Stimulated activated CD8-positive, alpha-beta memory T cell treated with anti-CD3 and anti-CD28 coated beads, Interleukin-4, amount 100 ng/mL, for 1 hour (primary cell): ENCODE results near the gene KSR1.
"Not testable (repeated sequence)": the region's sequence is repeated elsewhere in the genome, so short reads cannot be mapped to it uniquely, and the experiment has no call there.

Source experiments
- DNase-seq, 2 donors: peaks; one replicate each; pipeline ENCODE4 v3.0.0-alpha.2; 2020; ENCODE audit warnings: low read depth in 2 of 2, low spot score in 1 of 2

The KSR1 gene

DNA sequence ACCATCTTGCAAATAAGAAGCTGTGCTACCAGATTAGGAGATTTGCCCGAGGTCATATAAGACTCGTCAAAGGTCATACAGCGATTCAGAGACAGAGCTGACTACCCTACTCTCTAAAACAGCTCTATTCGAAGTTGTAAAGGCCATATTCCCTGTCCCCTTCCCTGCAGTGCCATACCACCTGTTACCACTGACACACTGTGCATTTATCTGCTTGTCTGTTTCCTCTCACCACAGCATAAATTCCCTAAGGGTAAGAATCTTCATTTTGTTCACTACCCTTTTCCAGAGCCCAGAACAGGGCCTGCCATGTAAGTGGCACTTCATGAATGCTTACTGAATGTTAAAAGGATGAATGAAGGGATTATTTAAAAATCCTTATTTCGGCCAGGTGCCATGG lies 3.4 kb upstream of the KSR1 start:
- DNase-seq = no peak

DNA sequence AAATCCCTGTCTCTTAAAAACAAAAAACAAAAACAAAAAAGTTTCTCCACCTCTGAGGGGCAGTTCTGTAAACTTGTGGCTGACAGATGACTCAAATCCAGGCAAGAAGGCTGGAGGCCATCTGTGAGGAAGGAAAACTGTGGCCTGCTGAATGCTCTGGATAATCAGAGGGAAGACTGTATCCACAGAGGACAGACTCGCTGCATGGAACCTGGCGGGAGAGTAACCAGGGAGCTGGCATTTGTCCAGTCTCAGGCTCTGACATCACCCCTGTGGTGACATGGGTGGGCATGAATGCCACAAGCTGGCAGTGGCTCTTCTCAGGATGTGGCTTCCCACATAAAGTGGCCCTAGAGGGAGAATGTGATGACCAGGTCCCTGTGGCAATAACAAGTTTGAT lies 2.8 kb upstream of the KSR1 start:
- DNase-seq = no peak

DNA sequence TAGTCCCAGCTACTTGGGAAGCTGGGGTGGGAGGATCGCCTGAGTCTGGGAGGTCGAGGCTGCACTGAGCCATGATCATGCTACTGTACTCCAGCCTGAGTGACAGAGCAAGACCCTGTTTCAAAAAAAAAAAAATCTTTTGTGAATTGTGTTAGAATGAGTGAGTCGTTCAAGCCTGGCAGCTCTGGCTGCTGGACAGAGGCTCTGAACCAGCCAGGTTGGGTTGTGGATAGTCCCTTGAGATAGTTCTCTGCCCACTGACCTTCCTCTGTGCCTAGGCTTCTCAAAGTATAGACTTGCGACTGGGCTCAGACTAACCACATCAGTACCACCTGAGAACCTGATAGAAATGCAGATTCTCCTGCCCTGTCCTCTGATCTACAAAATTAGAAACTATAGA lies 2.2 kb upstream of the KSR1 start:
- DNase-seq = no peak

DNA sequence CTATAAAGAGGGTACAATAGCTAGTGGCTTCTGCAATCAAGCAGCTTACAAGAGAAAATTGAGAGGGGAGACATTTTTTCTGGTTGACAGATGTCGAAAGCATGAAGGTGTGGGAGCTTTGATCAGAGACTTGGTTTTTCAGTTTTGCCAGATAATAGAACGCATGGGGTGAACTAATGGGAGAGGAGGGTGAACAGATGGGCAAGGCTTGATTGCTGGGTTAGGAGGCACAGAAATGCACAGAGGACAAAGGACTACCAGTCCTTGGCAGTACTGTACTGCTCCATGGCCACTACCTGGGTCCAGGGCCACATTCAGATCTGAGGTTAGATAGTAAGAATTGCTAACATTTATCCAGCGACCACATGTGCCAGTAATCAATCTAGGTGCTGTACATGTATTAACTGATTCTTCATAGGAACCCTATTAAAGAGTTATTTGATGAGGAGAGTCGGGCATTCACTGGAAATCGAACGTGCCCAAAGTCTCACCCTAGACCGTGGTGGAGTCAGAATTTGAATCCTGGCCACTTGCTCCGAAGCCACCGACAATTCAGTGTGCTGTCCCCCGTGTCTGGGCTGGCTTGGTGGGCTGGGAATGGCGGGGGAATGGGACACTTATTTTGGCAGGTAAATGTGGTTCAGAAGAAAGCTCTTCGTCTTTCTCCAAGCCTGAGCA lies 873 bp upstream of the KSR1 start:
- no peak for DNase-seq

DNA sequence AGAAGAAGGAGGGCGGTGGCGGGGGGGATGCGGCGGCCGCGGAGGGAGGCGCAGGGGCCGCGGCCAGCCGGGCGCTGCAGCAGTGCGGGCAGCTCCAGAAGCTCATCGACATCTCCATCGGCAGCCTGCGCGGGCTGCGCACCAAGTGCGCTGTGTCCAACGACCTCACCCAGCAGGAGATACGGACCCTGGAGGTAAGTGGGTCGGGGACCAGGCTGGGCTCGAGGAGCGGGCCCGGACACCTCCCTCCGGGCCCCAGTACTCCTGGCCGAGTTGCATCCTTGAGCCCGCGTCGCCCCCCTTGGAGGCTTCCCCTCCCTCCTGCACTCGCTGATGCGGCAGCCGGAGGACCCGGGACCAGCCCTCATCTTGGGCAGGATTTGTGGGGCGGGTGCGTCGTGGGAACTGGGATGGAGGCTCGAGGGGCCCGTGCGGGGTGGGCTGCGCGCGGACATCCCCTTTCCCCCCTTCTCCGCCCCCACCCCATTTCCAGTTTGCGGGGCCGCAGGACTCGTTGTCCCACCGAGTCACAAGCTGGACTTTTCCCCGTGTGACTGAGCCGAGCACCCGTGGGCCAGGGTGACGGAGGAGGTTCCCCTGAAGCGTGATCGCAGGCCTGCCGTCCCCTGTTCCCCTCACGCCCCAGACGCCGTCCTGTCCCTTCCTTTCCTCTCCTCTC lies 572 bp downstream of the KSR1 start:
- DNase-seq = no peak

DNA sequence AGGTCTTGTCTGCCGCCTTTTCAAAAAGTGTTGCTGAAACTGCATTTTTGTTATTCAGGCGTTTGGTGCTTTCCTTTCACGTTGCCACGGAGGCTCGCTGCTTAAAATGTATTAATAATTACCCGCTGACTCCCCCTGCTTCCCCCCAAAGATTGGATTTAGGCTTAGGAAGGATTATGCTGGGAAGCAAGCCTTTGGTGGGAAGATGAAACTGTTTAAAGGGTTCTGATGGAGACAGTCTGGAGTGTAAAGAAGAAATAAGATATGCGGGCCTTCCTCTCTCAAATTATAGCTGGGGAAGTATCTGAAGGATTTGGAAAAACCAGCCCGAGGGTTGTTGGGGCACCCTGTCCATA lies 1.1 kb downstream of the KSR1 start:
- no peak for DNase-seq

DNA sequence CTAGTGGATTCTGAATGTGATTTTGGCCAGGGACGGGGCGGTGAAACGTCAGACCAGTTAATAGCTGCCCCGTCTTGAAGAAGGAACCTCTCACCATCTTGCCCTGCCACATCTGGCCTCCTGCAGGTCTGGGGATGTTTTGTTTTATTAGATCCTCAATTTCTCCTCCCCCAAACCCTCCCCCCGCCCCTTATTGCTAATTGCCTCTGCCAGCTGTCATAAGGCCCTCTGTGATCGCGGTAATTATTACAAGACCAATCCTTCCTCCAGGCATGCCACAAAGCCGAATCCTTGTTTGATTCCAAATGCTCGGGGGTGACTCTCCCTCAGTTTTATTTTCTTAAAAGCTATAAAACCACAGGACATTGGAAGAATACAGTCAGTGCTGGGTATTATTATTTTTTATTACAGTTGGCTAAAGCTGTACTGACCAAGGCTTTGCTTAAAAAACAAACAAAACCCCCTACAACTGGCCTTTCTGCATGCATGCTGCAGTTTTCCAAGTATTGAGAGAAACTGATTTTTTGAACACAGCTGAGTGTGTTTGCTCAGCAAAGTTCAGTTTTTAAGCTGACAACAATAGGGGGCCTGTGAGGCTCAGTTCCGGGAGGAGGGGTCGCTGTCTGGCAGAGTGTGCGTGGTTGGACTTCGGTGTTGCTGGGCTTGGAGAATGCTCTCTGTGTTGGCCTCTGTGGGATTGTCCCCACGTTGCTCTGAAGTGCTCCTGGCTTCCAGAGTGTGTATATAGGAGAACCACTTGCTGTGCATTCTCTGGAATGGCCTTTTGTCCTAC lies 1.7 kb downstream of the KSR1 start:
- DNase-seq = no peak

DNA sequence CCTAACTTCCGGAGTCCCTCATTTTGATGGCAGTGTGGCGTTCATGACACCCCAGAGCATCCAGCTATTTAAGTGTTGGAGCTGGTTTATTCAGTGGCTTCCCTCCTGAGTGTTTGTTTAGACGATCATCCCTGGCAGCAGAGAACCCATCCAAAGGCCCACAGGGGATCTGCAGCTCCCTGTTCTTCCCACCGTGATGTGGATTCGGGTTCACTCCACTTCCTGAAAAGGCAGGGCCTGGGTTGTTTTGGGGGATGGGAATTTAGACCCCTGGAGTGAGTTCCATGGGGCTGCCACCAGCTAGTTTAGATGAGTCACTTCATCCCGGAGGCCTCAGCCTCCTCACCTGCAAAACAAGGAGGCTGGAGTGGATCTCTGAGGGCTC lies 2.3 kb downstream of the KSR1 start:
- no peak for DNase-seq

DNA sequence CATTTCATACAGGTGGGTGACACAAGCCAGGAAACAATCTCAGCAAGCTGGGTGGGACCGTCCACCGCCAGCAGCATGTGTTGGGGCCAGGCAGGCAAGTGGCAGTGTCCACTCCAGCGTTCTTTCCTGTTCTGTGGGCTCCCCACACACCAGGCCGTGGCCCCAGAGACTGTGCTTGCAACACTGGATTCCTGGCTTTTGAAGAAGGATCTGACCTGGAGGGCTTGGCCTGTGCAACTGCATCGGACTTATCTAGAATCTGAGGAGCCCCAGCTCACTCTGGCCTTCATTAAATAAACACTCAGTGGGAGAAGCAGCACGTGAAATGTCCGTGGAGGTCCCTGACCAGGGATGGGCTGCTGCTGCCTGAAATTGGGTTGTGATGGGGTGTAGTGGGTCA lies 3.2 kb downstream of the KSR1 start:
- no peak for DNase-seq

DNA sequence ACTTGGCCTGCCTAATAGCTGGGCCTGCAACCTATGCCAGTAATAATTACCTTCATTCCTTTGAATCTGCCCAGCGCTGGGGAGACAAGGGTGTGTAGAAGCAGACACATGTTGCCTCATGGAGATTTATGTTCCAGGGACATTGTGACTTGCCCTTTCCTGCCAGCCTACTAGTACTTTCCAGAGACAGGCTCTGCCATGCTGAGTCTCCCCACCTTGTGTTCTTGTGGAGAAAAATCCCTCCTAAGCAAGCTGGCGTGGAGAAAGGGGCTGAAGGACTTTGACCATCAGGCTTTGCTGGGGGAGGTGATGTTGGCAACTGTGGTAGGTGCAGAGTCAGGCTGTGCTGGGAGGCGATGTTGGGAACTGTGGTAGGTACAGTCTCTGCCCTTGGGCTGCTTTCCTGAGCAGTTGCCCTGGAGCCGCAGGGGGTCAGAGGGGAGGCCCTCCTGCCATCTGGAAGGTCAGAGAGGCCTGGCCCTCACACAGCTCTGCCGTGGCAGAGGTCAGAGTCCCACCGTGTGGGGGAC lies 4.0 kb downstream of the KSR1 start:
- no peak for DNase-seq

DNA sequence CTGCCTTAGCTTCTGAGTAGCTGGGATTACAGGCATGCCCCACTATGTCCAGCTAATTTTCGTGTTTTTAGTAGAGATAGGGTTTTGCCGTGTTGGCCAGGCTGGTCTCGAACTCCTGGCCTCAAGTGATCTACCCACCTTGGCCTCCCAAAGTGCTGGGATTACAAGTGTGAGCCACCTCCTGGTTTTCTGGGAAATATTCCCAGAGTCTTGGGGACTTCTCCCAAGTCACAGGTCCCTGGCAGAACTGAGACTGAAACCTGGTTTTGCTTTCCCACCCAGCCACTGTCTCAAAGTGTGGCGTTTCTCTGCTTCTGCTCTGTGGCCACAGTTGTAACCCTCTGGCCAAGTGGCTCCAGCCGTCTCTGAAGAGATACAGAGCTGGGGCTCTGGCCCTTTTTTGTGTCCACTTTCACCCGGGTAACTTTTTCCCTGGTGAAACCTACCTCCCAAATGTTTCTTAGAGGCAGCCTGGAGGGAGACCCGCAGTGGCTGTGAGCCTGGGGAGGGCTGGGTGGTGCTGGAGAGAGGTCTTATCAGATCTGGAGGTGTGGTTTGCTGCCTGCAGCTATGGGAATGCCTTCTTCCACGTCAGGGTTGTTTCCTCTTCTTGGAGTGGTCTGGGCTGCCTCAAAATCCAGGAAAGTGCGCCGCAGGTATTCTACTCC lies 5.1 kb downstream of the KSR1 start:
- DNase-seq = no peak

DNA sequence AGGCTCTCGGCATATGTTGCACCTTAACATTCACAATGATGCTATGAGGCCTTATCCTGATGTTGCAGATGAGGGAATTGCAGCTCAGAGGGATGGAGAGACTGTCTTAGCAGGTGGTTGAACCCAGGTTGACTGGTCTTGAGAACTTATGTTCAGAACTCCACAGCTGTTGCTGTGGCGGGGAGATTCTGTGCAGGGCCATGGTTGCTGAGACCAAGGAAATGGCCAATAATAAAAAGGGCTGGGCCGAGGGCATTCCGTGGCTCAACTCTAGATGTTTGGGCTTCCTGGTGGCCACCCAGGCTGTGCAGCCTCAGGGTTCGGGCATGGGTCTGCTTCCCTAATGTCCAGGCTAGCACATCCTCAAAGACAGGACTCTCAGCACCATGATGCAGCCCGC lies 5.9 kb downstream of the KSR1 start:
- DNase-seq = no peak

DNA sequence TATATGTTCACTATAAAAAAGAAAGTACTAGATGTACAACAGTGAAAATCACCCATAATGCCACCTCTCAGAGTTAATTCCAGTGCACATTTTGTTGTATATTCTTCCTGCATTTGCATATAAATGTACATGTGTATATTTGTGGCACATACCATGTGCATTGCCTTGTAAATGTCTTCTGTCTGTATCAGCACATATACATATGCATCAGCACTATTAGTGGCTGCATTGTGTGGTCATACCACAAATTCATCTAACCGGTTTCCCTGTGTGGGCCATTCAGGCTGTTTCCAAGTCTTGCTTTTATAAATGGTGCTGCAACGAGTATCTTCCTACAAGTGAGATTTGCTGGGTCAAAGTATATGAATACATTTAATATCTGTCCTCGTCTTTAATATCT lies 6.5 kb downstream of the KSR1 start:
- no peak for DNase-seq

DNA sequence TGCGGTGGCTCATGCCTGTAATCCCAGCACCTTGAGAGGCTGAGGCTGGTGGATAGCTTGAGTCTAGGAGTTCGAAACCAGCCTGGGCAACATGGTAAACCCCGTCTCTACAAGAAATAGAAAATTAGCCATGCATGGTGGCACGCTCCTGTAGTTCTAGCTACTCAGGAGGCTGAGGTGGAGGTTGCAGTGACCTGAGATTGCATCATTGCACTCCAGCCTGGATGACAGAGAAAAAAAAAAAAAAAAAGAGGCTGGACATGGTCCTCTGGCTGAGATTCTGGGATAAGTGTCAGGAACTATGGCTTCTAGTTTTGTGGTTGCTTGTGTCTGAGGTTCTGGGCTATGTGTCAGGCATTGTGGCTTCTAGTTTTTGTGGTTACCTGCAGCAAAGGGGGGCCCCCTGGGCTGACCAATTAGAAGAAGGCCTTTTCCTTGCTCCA lies 7.0 kb downstream of the KSR1 start:
- DNase-seq = no peak

DNA sequence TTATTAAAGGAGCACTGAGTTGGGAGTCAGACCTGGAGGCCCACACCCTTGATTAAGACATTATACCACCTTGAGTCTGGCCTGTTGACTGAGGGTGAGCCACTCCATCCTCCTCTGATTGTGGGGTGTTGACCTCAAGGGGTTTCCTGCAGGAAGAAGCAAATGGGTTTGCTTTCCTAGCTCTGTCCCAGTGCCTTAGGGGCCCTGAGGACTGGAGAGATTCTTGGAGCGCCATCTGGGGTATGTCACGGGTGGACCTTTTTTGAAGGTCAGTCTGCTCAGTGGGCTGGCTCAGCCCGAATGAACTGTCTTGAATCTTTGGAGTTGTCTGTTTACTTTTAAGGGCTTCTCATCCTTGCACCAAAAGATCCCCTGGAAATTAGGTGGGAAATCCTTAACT lies 7.8 kb downstream of the KSR1 start:
- DNase-seq = not testable (repeated sequence)

DNA sequence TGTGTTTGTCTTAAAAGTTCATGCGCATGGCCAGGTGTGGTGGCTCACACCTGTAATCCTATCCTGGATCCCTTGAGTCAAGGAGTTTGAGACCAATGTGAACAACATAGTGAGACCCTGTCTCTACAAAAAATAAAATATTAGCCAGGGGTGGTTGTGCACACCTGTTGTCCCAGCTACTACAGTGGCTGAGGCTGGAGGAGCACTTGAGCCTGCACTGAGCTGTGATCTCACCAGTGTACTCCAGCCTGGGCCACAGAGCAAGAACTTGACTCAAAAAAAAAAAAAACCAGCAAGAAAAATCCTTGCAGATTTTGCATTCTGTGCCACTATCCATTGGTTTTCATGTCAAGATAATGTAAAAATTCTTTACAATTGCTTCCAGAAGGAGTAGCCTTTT lies 8.2 kb downstream of the KSR1 start:
- DNase-seq = no peak

DNA sequence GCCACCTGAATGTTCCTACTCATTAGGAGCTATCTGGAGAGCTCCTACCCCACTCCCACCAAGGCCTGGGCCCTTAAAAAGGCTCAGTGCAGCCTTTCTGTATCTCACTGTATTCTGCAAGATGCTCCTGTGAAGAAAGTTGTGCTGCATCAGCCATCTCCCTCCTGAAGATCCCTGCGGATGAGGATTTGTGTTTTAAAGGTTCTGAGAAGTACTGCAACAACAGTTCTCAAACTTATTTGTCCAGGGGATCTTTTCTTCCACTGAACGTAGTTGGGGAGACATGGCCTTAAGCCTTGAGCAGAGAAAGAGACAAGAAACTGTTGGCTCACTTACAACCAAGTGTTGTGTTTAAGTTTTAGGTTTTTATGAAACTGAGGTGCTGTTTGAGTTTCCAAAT lies 9.6 kb downstream of the KSR1 start:
- not testable (repeated sequence) for DNase-seq

DNA sequence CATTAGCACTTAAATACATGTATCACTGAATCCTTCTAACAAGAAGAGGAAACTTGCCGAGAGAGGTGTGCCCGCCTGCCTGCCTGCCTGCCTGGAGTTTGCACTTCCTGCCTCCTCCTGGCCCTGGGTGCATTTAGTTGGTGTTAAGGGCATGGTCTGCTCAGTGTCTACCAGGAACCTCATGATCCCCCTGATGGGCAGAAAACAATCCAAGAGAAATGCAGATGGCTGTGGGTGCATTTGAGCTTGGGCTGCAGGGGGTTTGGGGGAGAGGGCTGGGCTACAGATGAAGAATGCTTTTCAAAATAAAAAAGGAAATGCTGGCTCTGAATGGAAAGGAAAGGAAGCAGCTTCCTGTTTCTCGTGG lies 10.1 kb downstream of the KSR1 start:
- no peak for DNase-seq

DNA sequence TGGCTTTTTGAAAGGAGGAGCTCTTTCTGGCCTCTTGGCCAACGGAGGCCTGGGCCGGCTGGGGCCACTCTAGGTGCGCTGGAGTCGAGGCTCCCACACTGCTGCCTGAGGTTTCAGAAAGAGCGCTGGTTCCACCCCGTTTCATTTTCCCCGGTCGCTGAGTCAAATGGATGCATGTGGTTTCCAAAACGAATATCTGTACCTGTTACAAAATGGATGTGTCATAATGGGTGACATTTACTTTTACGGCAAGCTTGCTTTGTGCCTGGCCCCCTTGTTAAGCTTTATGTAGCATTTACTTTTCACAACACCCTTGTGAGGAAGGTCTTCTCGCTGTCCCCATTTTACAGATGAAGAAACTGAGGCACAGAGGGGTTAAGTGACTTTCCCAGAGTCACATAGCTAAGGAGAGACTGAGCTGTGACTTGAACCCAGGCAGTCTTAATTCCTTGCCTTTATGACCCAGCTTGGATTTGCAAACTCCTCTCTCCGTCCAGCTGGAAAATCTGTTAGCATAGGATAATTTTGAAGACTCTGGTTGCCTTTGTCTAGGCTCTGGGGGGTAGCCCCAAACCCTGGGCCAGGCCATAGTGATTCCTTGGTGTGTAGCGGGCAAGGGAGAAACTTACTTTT lies 10.6 kb downstream of the KSR1 start:
- no peak for DNase-seq

DNA sequence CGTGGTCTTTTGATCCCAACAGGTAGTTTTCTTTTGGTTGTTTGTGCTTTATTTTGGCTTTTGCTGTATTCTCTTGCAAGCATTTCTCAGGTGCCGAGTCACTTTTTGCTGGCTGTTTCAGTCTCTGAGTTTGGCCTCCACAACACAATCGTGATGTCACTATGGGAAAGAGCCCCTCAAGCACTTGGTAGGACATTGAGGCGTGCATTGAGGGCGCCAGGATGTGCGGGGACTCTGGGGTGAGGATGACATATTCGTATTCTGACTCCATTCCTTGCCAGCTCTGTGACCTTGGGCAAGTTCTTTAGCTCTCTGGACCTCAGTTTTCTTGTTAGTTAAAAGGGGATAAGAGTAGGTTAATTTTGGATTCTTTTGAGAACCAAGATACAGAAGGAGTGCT lies 13.0 kb downstream of the KSR1 start:
- no peak for DNase-seq
